Loucy (cell line): Measurements from ENCODE around the gene RAB38.

Experiments
- H2AFZ ChIP-seq: fragments of 200-600 bp; sonication (generic); 2 replicates; pipeline ENCODE4 v1.6.0; 2016; ENCODE audit warnings: antibody characterized with exemption, mild to moderate bottlenecking, low read length, moderate library complexity
- H3F3A ChIP-seq: fragments of 200-600 bp; 2 replicates; pipeline ENCODE4 v1.6.0; 2016; ENCODE audit warnings: antibody characterized with exemption, low read depth, mild to moderate bottlenecking
- H3K27me3 ChIP-seq: fragments of 200-600 bp; sonication (generic); 2 replicates; pipeline ENCODE4 v1.6.1; 2014; ENCODE audit warnings: low read length, mild to moderate bottlenecking; ENCODE audit not compliant: insufficient read depth, poor library complexity, severe bottlenecking
- H3K36me3 ChIP-seq: fragments of 200-600 bp; sonication (generic); 2 replicates; pipeline ENCODE4 v1.6.1; 2016; ENCODE audit warnings: low read length; ENCODE audit not compliant: insufficient read depth
- H3K4me1 ChIP-seq: fragments of 200-600 bp; sonication (generic); 2 replicates; pipeline ENCODE4 v1.5.1; 2014; ENCODE audit warnings: low read length, mild to moderate bottlenecking; ENCODE audit not compliant: insufficient read depth, poor library complexity, severe bottlenecking
- H3K4me2 ChIP-seq: fragments of 200-600 bp; sonication (generic); 2 replicates; pipeline ENCODE4 v1.6.0; 2014; ENCODE audit warnings: antibody characterized with exemption, low read length, low read depth, mild to moderate bottlenecking; ENCODE audit not compliant: poor library complexity, severe bottlenecking
- H3K4me3 ChIP-seq: fragments of 200-600 bp; sonication (generic); 2 replicates; pipeline ENCODE4 v1.5.1; 2014; ENCODE audit warnings: low read length, mild to moderate bottlenecking, mixed read lengths; ENCODE audit not compliant: poor library complexity, severe bottlenecking
- H3K79me2 ChIP-seq: fragments of 200-600 bp; sonication (generic); 2 replicates; pipeline ENCODE4 v1.6.1; 2014; ENCODE audit warnings: low read length; ENCODE audit not compliant: insufficient read depth
- H3K9ac ChIP-seq: fragments of 200-600 bp; sonication (generic); 2 replicates; pipeline ENCODE4 v1.6.0; 2014; ENCODE audit warnings: mild to moderate bottlenecking, low read depth, low read length, moderate library complexity; ENCODE audit not compliant: poor library complexity, severe bottlenecking
- H3K9me2 ChIP-seq: fragments of 200-600 bp; sonication (generic); replicated peaks from 2 replicates; pipeline ENCODE4 v1.6.1; 2016; ENCODE audit warnings: low read depth, low read length, mixed read lengths
- H3K9me3 ChIP-seq: fragments of 200-600 bp; sonication (generic); 2 replicates; pipeline ENCODE4 v1.6.1; 2014; ENCODE audit warnings: mild to moderate bottlenecking, antibody characterized with exemption, low read length, low read depth; ENCODE audit not compliant: insufficient read depth
- H4K20me1 ChIP-seq: fragments of 200-600 bp; sonication (generic); 2 replicates; pipeline ENCODE4 v1.6.0; 2014; ENCODE audit warnings: antibody characterized with exemption, low read length, mild to moderate bottlenecking; ENCODE audit not compliant: insufficient read depth, poor library complexity, severe bottlenecking
- EZH2phosphoT487 ChIP-seq: fragments of 200-600 bp; IDR thresholded peaks from 2 replicates; pipeline ENCODE4 v1.6.1; 2018; ENCODE audit warnings: antibody characterized with exemption, mild to moderate bottlenecking, moderate library complexity, borderline replicate concordance
- TF ChIP-seq, protein P1 (sequence below): fragments of 200-600 bp; sonication (generic); conservative IDR thresholded peaks from 2 replicates; pipeline ENCODE4 v1.5.1; 2014; ENCODE audit warnings: mild to moderate bottlenecking, antibody characterized with exemption, low read length

Gene RAB38

DNA sequence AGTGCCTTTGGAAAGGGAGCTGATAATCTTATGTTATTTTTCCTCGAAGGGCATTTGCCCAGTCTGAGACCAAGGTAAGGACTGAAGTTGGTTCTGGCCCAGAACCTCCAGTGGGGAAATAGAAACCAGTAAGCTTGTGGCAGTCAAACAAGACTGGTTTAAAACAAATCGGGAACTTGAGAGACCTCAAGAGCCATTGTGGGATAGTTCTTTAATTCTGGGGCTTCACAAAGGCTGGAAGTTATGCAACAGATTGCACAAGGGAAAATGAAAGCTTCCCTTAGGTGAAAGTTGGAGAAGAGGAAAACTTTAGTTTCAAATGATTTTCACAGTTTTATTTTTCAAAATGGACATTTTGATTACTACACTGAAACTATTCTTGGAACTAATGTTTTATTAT, 33.5 kb upstream of the RAB38 start:
- H3K4me2 ChIP-seq = no peak overlapping the region
- H3K79me2 ChIP-seq = no peaks in the 10 kb centered on the region
- H3K4me1 ChIP-seq = peaks cover 12% of the 10 kb centered on the region
- H3K4me3 ChIP-seq = no peak overlapping the region
- H3K36me3 ChIP-seq = no peaks in the 10 kb centered on the region
- TF ChIP-seq, protein P1, sequence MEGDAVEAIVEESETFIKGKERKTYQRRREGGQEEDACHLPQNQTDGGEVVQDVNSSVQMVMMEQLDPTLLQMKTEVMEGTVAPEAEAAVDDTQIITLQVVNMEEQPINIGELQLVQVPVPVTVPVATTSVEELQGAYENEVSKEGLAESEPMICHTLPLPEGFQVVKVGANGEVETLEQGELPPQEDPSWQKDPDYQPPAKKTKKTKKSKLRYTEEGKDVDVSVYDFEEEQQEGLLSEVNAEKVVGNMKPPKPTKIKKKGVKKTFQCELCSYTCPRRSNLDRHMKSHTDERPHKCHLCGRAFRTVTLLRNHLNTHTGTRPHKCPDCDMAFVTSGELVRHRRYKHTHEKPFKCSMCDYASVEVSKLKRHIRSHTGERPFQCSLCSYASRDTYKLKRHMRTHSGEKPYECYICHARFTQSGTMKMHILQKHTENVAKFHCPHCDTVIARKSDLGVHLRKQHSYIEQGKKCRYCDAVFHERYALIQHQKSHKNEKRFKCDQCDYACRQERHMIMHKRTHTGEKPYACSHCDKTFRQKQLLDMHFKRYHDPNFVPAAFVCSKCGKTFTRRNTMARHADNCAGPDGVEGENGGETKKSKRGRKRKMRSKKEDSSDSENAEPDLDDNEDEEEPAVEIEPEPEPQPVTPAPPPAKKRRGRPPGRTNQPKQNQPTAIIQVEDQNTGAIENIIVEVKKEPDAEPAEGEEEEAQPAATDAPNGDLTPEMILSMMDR = no peak
- TF ChIP-seq EZH2phosphoT487 = no peak
- no peak overlapping the region for H3K9ac ChIP-seq
- no peaks in the 10 kb centered on the region for H4K20me1 ChIP-seq
- no peaks in the 10 kb centered on the region for H3K9me2 ChIP-seq
- no peak overlapping the region for H2AFZ ChIP-seq
- no peaks in the 10 kb centered on the region for H3K9me3 ChIP-seq
- H3K27me3 ChIP-seq = no peaks in the 10 kb centered on the region
- H3F3A ChIP-seq = no peaks in the 10 kb centered on the region

DNA sequence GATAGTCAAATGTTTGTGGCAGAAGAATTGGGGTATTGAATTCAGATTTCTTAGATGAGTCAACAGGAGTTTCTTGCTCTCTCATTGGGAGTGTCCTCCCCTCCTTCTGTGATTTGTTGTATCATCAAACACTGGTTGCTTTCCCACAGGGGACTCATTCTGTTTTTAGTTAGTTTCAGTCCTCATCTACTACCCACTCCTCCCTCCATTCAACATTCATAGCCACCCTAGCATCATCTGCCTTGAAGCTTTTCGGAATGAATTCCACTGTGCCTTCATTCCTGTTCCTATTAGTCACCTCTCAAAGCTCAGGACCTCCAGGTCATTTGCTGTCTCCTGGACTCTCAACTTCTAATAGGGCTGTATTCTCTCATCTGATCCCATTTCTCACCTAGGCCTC, 31.5 kb upstream of the RAB38 start:
- Histone ChIP-seq H3K79me2 (no peaks in the 10 kb centered on the region), H3K4me1 (peaks cover 12% of the 10 kb centered on the region), H3K4me3 (no peak overlapping the region), H3F3A (no peaks in the 10 kb centered on the region), H3K9me2 (no peaks in the 10 kb centered on the region), H3K27me3 (no peaks in the 10 kb centered on the region), H4K20me1 (no peaks in the 10 kb centered on the region), H3K4me2 (peak overlapping the region; percentile 26), H3K9ac (no peak overlapping the region), H2AFZ (no peak overlapping the region), H3K36me3 (no peaks in the 10 kb centered on the region), H3K9me3 (no peaks in the 10 kb centered on the region)
- TF ChIP-seq EZH2phosphoT487 = no peak
- TF ChIP-seq, protein P1 = no peak

DNA sequence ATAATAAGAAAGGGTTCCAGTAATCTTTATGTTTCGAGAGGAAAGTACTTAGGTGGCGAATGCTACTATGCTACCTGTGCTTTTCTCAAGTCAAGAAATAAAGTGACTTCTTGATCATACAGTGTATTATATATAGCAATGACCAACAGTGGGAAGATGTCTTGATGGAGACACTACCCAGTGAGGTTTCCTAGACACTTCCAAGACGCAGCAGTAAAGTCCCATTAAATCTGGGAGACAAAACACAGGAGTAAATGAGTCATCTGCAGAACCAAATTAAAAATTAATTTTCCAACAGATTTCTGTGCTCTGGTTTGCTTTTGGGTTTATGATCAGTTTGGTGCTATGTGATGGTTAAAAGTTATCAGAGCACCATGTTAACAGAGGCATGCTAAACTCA, 29.1 kb upstream of the RAB38 start:
- Histone ChIP-seq H3K9me2 (no peaks in the 10 kb centered on the region), H3F3A (no peaks in the 10 kb centered on the region), H3K4me3 (no peak overlapping the region), H3K9me3 (no peaks in the 10 kb centered on the region), H3K4me1 (peaks cover 12% of the 10 kb centered on the region), H3K36me3 (no peaks in the 10 kb centered on the region), H3K4me2 (no peak overlapping the region), H2AFZ (no peak overlapping the region), H3K79me2 (no peaks in the 10 kb centered on the region), H3K9ac (no peak overlapping the region), H4K20me1 (no peaks in the 10 kb centered on the region), H3K27me3 (no peaks in the 10 kb centered on the region)
- TF ChIP-seq EZH2phosphoT487 = no peak
- TF ChIP-seq, protein P1 = no peak
